Measurements from ENCODE around the gene MAPK10. TPM values are rescaled to one million over a fixed set of nuclear protein-coding genes. Genes with fewer than 3 reads are reported as not detected.

The MAPK10 gene
- total RNA-seq, 4 donors from 2014 or later, result 4.5 to 13.7 (median 9.8) TPM

GRCh38 chr4:86307432-86307831, 52.4 kb downstream of the MAPK10 start:
- Histone ChIP-seq H3K9me3 (no peaks in the 10 kb centered on the region), H3K4me3 (no peak overlapping the region), H3K27me3 (no peaks in the 10 kb centered on the region), H3K27ac (replicated peaks in 1 of 4) (no peak overlapping the region), H3K4me1 (peaks cover 0 to 18% (median 15%) of the 10 kb centered on the region in 4 donors), H3K36me3 (no peaks in the 10 kb centered on the region)
- intact Hi-C loops (cut with DNase I), result no loop called here
- TF ChIP-seq EP300 (IDR thresholded peaks at IDR 0.05) (no peak), POLR2AphosphoS5 (IDR thresholded peaks at IDR 0.05) (no peak), CTCF (IDR thresholded peaks at IDR 0.05) (no peak), POLR2A (IDR thresholded peaks at IDR 0.05; ENCODE audit: low read depth) (no peak)
- DNase-seq (ENCODE audit: extremely low spot score), result no peak

GRCh38 chr4:86306816-86307215, 53.0 kb downstream of the MAPK10 start:
- H3K36me3 ChIP-seq, result no peaks in the 10 kb centered on the region
- no peak for TF ChIP-seq POLR2AphosphoS5 (IDR thresholded peaks at IDR 0.05)
- no peak for TF ChIP-seq CTCF (IDR thresholded peaks at IDR 0.05)
- TF ChIP-seq EP300 (IDR thresholded peaks at IDR 0.05), result no peak
- no peak for TF ChIP-seq POLR2A (IDR thresholded peaks at IDR 0.05; ENCODE audit: low read depth)
- H3K4me1 ChIP-seq, result peaks cover 0 to 24% (median 22%) of the 10 kb centered on the region in 4 donors
- intact Hi-C loops (cut with DNase I), result no loop called here
- no peaks in the 10 kb centered on the region for H3K27me3 ChIP-seq
- WGBS, result 52% methylated on average over 3 of the region's 3 CpGs
- no peaks in the 10 kb centered on the region for H3K9me3 ChIP-seq
- no peak overlapping the region for H3K4me3 ChIP-seq
- H3K27ac ChIP-seq (replicated peaks in 1 of 4), result no peak overlapping the region
- DNase-seq (ENCODE audit: extremely low spot score), result no peak

- Histone ChIP-seq H3K4me1 (peaks cover 0 to 30% (median 22%) of the 10 kb centered on the region in 4 donors), H3K36me3 (no peaks in the 10 kb centered on the region), H3K27me3 (no peaks in the 10 kb centered on the region), H3K4me3 (no peak overlapping the region), H3K9me3 (no peaks in the 10 kb centered on the region), H3K27ac (replicated peaks in 1 of 4) (no peak overlapping the region)
- WGBS, result 50% methylated on average over 2 of the region's 2 CpGs
- no peak for TF ChIP-seq POLR2A (IDR thresholded peaks at IDR 0.05; ENCODE audit: low read depth)
- TF ChIP-seq POLR2AphosphoS5 (IDR thresholded peaks at IDR 0.05), result no peak
- no peak for TF ChIP-seq EP300 (IDR thresholded peaks at IDR 0.05)
- TF ChIP-seq CTCF (IDR thresholded peaks at IDR 0.05), result no peak
- DNase-seq (ENCODE audit: extremely low spot score), result no peak
- intact Hi-C loops (cut with DNase I), result no loop called here
Measured at GRCh38 chr4:86302830-86303229, 57.0 kb downstream of the MAPK10 start.

GRCh38 chr4:86302251-86302650, 57.6 kb downstream of the MAPK10 start:
- Histone ChIP-seq H3K27me3 (no peaks in the 10 kb centered on the region), H3K9me3 (no peaks in the 10 kb centered on the region), H3K36me3 (no peaks in the 10 kb centered on the region), H3K4me1 (peaks cover 0 to 29% (median 17%) of the 10 kb centered on the region in 4 donors), H3K27ac (replicated peaks in 1 of 4) (no peak overlapping the region), H3K4me3 (no peak overlapping the region)
- no peak for DNase-seq (ENCODE audit: extremely low spot score)
- WGBS, result 38% methylated on average over 4 of the region's 4 CpGs
- TF ChIP-seq EP300 (IDR thresholded peaks at IDR 0.05) (no peak), POLR2A (IDR thresholded peaks at IDR 0.05; ENCODE audit: low read depth) (no peak), CTCF (IDR thresholded peaks at IDR 0.05) (no peak), POLR2AphosphoS5 (IDR thresholded peaks at IDR 0.05) (no peak)
- intact Hi-C loops (cut with DNase I), result no loop called here

- no peak overlapping the region for H3K4me3 ChIP-seq
- DNase-seq (ENCODE audit: extremely low spot score), result no peak
- peaks cover 0 to 22% (median 12%) of the 10 kb centered on the region in 4 donors for H3K4me1 ChIP-seq
- TF ChIP-seq CTCF (IDR thresholded peaks at IDR 0.05), result no peak
- no peak for TF ChIP-seq EP300 (IDR thresholded peaks at IDR 0.05)
- no peak for TF ChIP-seq POLR2AphosphoS5 (IDR thresholded peaks at IDR 0.05)
- TF ChIP-seq POLR2A (IDR thresholded peaks at IDR 0.05; ENCODE audit: low read depth), result no peak
- no peak overlapping the region for H3K27ac ChIP-seq (replicated peaks in 1 of 4)
- no peaks in the 10 kb centered on the region for H3K9me3 ChIP-seq
- no peaks in the 10 kb centered on the region for H3K36me3 ChIP-seq
- intact Hi-C loops (cut with DNase I), result no loop called here
- 64% methylated on average over 3 of the region's 3 CpGs for WGBS
- no peaks in the 10 kb centered on the region for H3K27me3 ChIP-seq
Measured at GRCh38 chr4:86300516-86300915, 59.3 kb downstream of the MAPK10 start.
